22Rv1 (cell line): Measurements from ENCODE around the gene ACSBG1.

Experiments used
- H3K27ac ChIP-seq: fragments of 450-650 bp; 2 replicates; pipeline ENCODE4 v1.5.1; 2017
- CTCF ChIP-seq: fragments of 450-650 bp; IDR thresholded peaks from 2 replicates; pipeline ENCODE4 v1.5.1; 2017; ENCODE audit warnings: mild to moderate bottlenecking
- ZFX ChIP-seq: fragments of 450-650 bp; IDR thresholded peaks from 2 replicates; pipeline ENCODE4 v1.6.1; 2017; ENCODE audit warnings: antibody characterized with exemption, borderline replicate concordance

Gene ACSBG1

GRCh38 chr15:78234515-78235040, at the start of gene ACSBG1:
Gene ACSBG1, minus strand, starts transcription at chr15:78234565. Its CDS starts 64 bp downstream, at chr15:78234501.
- H3K27ac ChIP-seq, result no peak within 1 kb of the TSS
- TF ChIP-seq ZFX, result no peak
- TF ChIP-seq CTCF, result no peak

- TF ChIP-seq ZFX (no peak), CTCF (no peak)
- H3K27ac ChIP-seq, result no peak overlapping the region
Measured at GRCh38 chr15:78282324-78282723, 48.0 kb upstream of the ACSBG1 start.

- no peak overlapping the region for H3K27ac ChIP-seq
- TF ChIP-seq ZFX (no peak), CTCF (no peak)
Measured at GRCh38 chr15:78280319-78281072, 46.1 kb upstream of the ACSBG1 start.

GRCh38 chr15:78276064-78276943, 41.9 kb upstream of the ACSBG1 start:
- no peak for TF ChIP-seq ZFX
- no peak for TF ChIP-seq CTCF
- no peak overlapping the region for H3K27ac ChIP-seq

GRCh38 chr15:78274994-78275393, 40.6 kb upstream of the ACSBG1 start:
- TF ChIP-seq ZFX (no peak), CTCF (no peak)
- H3K27ac ChIP-seq, result no peak overlapping the region

GRCh38 chr15:78272776-78273175, 38.4 kb upstream of the ACSBG1 start:
- TF ChIP-seq CTCF (no peak), ZFX (no peak)
- H3K27ac ChIP-seq, result no peak overlapping the region

GRCh38 chr15:78272316-78272715, 38.0 kb upstream of the ACSBG1 start:
- H3K27ac ChIP-seq, result no peak overlapping the region
- TF ChIP-seq ZFX (no peak), CTCF (no peak)
